ENCODE measurements around the gene USP20.

GRCh38 chr9:129828051-129828450 is 7.2 kb upstream of the USP20 start:
- TF ChIP-seq TCF7L2 (IDR thresholded peaks at IDR 0.05; ENCODE audit: low read depth, low read length) (no peak), SIN3A (IDR thresholded peaks at IDR 0.05; ENCODE audit: borderline replicate concordance, insufficient read depth, low read depth, low read length) (no peak), CTCF (IDR thresholded peaks at IDR 0.05) (no peak), POLR2AphosphoS5 (IDR thresholded peaks at IDR 0.05; ENCODE audit: low read depth, low read length) (no peak)
